ENCODE results near the gene NASP. TPM values are rescaled to one million over a fixed set of nuclear protein-coding genes. Genes with fewer than 3 reads are reported as not detected.
A peak's percentile ranks its signal among the peaks of the same experiment; 100 is the strongest.

Gene NASP
- total and polyA plus RNA-seq, 10 donors: 85.1 to 151 (median 117) TPM

DNA sequence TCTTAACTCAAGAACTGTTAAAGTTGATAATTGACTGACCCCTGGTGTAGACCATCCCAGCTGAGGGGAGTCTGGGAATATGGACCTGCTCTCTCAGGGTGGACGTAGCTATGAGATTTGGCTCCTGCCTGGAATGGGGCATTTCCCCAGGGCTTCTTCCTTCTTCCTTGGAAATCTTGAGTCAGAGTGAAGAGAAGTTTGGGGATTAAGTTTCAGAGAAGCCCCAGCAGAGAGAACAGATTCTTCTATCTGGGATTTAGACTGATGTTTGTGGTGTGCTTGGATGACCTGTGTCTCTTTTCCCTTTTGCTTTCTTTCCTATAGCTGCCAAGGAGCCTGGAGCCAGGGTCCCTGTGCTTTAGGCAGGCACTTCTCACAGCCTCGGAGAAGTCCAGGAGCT is 20.0 kb upstream of the NASP start:
- H3K9me3 ChIP-seq: no peaks in the 10 kb centered on the region
- DNase-seq: no peak
- no peaks in the 10 kb centered on the region for H3K27me3 ChIP-seq (replicated peaks in 1 of 7)
- no peak overlapping the region for H3K27ac ChIP-seq
- H3K4me1 ChIP-seq: peaks cover 0 to 9% (median 2%) of the 10 kb centered on the region in 6 donors
- no peak overlapping the region for H3K4me3 ChIP-seq
- WGBS, 5 donors: 82 to 94% (median 91%) methylated on average over 2 of the region's 2 CpGs
- intact Hi-C loops (cut with DNase I; ENCODE audit: low total_unique reads): no loop called here
- TF ChIP-seq POLR2AphosphoS5 (IDR thresholded peaks at IDR 0.05) (no peak), POLR2A (IDR thresholded peaks at IDR 0.05) (no peak)
- TF ChIP-seq, protein P1, sequence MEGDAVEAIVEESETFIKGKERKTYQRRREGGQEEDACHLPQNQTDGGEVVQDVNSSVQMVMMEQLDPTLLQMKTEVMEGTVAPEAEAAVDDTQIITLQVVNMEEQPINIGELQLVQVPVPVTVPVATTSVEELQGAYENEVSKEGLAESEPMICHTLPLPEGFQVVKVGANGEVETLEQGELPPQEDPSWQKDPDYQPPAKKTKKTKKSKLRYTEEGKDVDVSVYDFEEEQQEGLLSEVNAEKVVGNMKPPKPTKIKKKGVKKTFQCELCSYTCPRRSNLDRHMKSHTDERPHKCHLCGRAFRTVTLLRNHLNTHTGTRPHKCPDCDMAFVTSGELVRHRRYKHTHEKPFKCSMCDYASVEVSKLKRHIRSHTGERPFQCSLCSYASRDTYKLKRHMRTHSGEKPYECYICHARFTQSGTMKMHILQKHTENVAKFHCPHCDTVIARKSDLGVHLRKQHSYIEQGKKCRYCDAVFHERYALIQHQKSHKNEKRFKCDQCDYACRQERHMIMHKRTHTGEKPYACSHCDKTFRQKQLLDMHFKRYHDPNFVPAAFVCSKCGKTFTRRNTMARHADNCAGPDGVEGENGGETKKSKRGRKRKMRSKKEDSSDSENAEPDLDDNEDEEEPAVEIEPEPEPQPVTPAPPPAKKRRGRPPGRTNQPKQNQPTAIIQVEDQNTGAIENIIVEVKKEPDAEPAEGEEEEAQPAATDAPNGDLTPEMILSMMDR (IDR thresholded peaks at IDR 0.05 in 8 of 11, conservative IDR thresholded peaks at IDR 0.05 in 3 of 11): no peak
- H3K36me3 ChIP-seq: peaks cover 0 to 99% (median 52%) of the 10 kb centered on the region in 6 donors

DNA sequence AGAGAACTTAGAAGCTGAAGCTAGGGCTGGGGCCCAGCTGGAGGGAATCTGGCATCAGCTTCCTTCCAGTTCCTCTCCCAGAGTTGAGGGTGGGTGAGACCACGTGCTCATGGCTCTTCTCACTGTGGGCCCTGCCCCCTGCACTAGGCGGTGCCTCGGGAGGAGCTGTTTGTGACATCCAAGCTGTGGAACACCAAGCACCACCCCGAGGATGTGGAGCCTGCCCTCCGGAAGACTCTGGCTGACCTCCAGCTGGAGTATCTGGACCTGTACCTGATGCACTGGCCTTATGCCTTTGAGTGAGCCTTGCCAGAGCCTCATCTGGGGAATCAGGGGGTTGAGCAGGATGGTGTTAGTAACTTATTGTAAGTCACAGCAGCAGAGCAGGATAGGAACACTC is 17.1 kb upstream of the NASP start:
- TF ChIP-seq POLR2AphosphoS5 (IDR thresholded peaks at IDR 0.05): peak; percentile 25 to 43 (median 31)
- TF ChIP-seq, protein P1 (IDR thresholded peaks at IDR 0.05 in 8 of 11, conservative IDR thresholded peaks at IDR 0.05 in 3 of 11): no peak
- intact Hi-C loops (cut with DNase I; ENCODE audit: low total_unique reads): no loop called here
- Histone ChIP-seq H3K27ac (peak overlapping the region in 1 of 8 donors; percentile 29), H3K36me3 (peaks cover 0 to 93% (median 63%) of the 10 kb centered on the region in 6 donors), H3K27me3 (replicated peaks in 1 of 7) (no peaks in the 10 kb centered on the region), H3K4me1 (peaks cover 0 to 14% (median 4%) of the 10 kb centered on the region in 6 donors), H3K9me3 (no peaks in the 10 kb centered on the region), H3K4me3 (no peak overlapping the region)
- DNase-seq: no peak
- WGBS, 5 donors: 40 to 57% (median 44%) methylated on average over 5 of the region's 5 CpGs

DNA sequence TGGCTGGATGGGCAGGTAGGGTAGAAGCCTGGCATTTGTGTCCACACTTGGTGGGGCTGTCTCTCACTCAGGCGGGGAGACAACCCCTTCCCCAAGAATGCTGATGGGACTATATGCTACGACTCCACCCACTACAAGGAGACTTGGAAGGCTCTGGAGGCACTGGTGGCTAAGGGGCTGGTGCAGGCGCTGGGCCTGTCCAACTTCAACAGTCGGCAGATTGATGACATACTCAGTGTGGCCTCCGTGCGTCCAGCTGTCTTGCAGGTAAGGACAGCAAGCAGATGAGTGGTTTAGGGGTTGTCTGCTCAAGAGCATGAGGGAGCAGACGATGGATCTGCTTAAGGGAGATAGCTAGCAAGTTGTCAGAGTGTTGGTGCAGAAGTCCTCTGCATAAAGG is 15.9 kb upstream of the NASP start:
- no peaks in the 10 kb centered on the region for H3K9me3 ChIP-seq
- TF ChIP-seq, protein P1 (IDR thresholded peaks at IDR 0.05 in 8 of 11, conservative IDR thresholded peaks at IDR 0.05 in 3 of 11): no peak
- TF ChIP-seq POLR2A (IDR thresholded peaks at IDR 0.05): no peak
- TF ChIP-seq POLR2AphosphoS5 (IDR thresholded peaks at IDR 0.05): no peak
- no peaks in the 10 kb centered on the region for H3K27me3 ChIP-seq (replicated peaks in 1 of 7)
- 88 to 95% (median 90%) methylated on average over 7 of the region's 7 CpGs for WGBS, 5 donors
- H3K4me3 ChIP-seq: no peak overlapping the region
- peaks cover 0 to 81% (median 53%) of the 10 kb centered on the region in 6 donors for H3K36me3 ChIP-seq
- intact Hi-C loops (cut with DNase I; ENCODE audit: low total_unique reads): no loop called here
- no peak for DNase-seq
- H3K27ac ChIP-seq: no peak overlapping the region
- H3K4me1 ChIP-seq: peaks cover 0 to 14% (median 4%) of the 10 kb centered on the region in 6 donors

DNA sequence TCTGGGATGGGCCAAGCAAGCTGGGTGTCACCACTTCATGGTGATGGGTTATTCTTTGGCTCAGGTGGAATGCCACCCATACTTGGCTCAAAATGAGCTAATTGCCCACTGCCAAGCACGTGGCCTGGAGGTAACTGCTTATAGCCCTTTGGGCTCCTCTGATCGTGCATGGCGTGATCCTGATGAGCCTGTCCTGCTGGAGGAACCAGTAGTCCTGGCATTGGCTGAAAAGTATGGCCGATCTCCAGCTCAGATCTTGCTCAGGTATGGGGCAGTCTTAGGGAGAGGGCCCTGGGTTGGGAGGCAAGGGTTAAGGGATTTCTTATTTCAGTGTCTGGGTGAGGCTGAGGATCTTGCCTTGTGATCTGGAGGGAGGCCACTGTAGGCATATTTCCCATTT is 15.4 kb upstream of the NASP start:
- Histone ChIP-seq H3K36me3 (peaks cover 0 to 76% (median 48%) of the 10 kb centered on the region in 6 donors), H3K9me3 (no peaks in the 10 kb centered on the region), H3K27ac (no peak overlapping the region), H3K4me1 (peaks cover 0 to 14% (median 4%) of the 10 kb centered on the region in 6 donors), H3K4me3 (no peak overlapping the region), H3K27me3 (replicated peaks in 1 of 7) (no peaks in the 10 kb centered on the region)
- intact Hi-C loops (cut with DNase I; ENCODE audit: low total_unique reads): no loop called here
- 82 to 94% (median 89%) methylated on average over 4 of the region's 4 CpGs for WGBS, 5 donors
- TF ChIP-seq POLR2AphosphoS5 (IDR thresholded peaks at IDR 0.05): no peak
- no peak for DNase-seq

DNA sequence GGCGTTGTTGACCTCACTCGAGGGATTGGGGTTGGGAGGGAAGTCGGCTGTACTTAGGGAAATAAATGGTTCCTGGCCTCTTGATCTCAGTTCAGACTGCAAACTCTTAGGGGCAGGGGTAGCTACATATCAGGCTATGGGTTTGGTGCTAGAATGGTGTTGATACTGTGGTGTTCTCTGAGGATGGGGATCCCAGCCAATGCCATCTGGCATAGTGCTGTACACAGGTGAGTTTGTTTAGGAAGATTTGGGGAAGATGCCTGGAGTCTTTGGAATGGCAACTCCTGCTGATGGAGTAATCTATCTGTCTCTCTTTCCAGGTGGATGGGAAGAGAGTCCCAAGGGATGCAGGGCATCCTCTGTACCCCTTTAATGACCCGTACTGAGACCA is 14.3 kb upstream of the NASP start:
- Histone ChIP-seq H3K4me3 (no peak overlapping the region), H3K27ac (peak overlapping the region in 2 of 8 donors; percentile 22 to 53), H3K27me3 (replicated peaks in 1 of 7) (no peaks in the 10 kb centered on the region), H3K36me3 (peaks cover 0 to 64% (median 42%) of the 10 kb centered on the region in 6 donors), H3K9me3 (no peaks in the 10 kb centered on the region), H3K4me1 (peaks cover 0 to 14% (median 4%) of the 10 kb centered on the region in 6 donors)
- TF ChIP-seq POLR2A (IDR thresholded peaks at IDR 0.05) (no peak), POLR2AphosphoS5 (IDR thresholded peaks at IDR 0.05) (no peak)
- TF ChIP-seq, protein P1 (IDR thresholded peaks at IDR 0.05 in 8 of 11, conservative IDR thresholded peaks at IDR 0.05 in 3 of 11): no peak
- DNase-seq: no peak
- WGBS, 5 donors: 57 to 73% (median 61%) methylated on average over 4 of the region's 4 CpGs
- intact Hi-C loops (cut with DNase I; ENCODE audit: low total_unique reads): no loop called here

Data from spleen (tissue), 11 donors.